Activated naive CD4-positive, alpha-beta T cell (primary cell): ENCODE results near the gene ARFGAP3.

ENCODE experiments used
- DNase-seq, 4 experiments: peaks; one replicate each; lab custom pipeline; 2025; lab: John Stamatoyannopoulos, UW

Gene ARFGAP3

GRCh38 chr22:42856865-42857704 lies at the start of gene ARFGAP3:
ARFGAP3 (minus strand) TSS chr22:42857273; CDS start chr22:42857182, 91 bp downstream.
- DNase-seq: peak; percentile 73 to 95 (median 88)

- DNase-seq: no peak
These were observed 48.7 kb upstream of the ARFGAP3 start for GRCh38 chr22:42905702-42906183.

GRCh38 chr22:42905217-42905616 lies 48.1 kb upstream of the ARFGAP3 start:
- DNase-seq: no peak

- no peak for DNase-seq
These were observed 47.0 kb upstream of the ARFGAP3 start for GRCh38 chr22:42904050-42904449.

- DNase-seq: no peak
These were observed 45.9 kb upstream of the ARFGAP3 start for GRCh38 chr22:42902875-42903510.

GRCh38 chr22:42901790-42902508 lies 44.9 kb upstream of the ARFGAP3 start:
- no peak for DNase-seq

GRCh38 chr22:42897960-42898359 lies 40.9 kb upstream of the ARFGAP3 start:
- DNase-seq: no peak

GRCh38 chr22:42895541-42895981 lies 38.5 kb upstream of the ARFGAP3 start:
- DNase-seq: no peak

- no peak for DNase-seq
These were observed 38.0 kb upstream of the ARFGAP3 start for GRCh38 chr22:42895087-42895486.

- no peak for DNase-seq
These were observed 36.5 kb upstream of the ARFGAP3 start for GRCh38 chr22:42893371-42894150.

GRCh38 chr22:42892571-42893316 lies 35.7 kb upstream of the ARFGAP3 start:
- DNase-seq: no peak

- no peak for DNase-seq
These were observed 35.1 kb upstream of the ARFGAP3 start for GRCh38 chr22:42892156-42892555.

- no peak for DNase-seq
These were observed 34.6 kb upstream of the ARFGAP3 start for GRCh38 chr22:42891696-42892095.

- no peak for DNase-seq
These were observed 33.9 kb upstream of the ARFGAP3 start for GRCh38 chr22:42891008-42891407.

GRCh38 chr22:42889304-42889703 lies 32.2 kb upstream of the ARFGAP3 start:
- no peak for DNase-seq

- DNase-seq: no peak
These were observed 30.7 kb upstream of the ARFGAP3 start for GRCh38 chr22:42887523-42888507.

GRCh38 chr22:42887120-42887519 lies 30.0 kb upstream of the ARFGAP3 start:
- DNase-seq: no peak

- no peak for DNase-seq
These were observed 28.4 kb upstream of the ARFGAP3 start for GRCh38 chr22:42885446-42885845.

- DNase-seq: no peak
These were observed 27.7 kb upstream of the ARFGAP3 start for GRCh38 chr22:42884616-42885375.
